ENCODE measurements around the gene FGF3. TPM values are rescaled to one million over a fixed set of nuclear protein-coding genes. Genes with fewer than 3 reads are reported as not detected.

FGF3 gene
- polyA plus RNA-seq, 1 donor (not counting 4 experiments of a cell fraction or from before 2014, with no cell fraction given), result not detected

DNA sequence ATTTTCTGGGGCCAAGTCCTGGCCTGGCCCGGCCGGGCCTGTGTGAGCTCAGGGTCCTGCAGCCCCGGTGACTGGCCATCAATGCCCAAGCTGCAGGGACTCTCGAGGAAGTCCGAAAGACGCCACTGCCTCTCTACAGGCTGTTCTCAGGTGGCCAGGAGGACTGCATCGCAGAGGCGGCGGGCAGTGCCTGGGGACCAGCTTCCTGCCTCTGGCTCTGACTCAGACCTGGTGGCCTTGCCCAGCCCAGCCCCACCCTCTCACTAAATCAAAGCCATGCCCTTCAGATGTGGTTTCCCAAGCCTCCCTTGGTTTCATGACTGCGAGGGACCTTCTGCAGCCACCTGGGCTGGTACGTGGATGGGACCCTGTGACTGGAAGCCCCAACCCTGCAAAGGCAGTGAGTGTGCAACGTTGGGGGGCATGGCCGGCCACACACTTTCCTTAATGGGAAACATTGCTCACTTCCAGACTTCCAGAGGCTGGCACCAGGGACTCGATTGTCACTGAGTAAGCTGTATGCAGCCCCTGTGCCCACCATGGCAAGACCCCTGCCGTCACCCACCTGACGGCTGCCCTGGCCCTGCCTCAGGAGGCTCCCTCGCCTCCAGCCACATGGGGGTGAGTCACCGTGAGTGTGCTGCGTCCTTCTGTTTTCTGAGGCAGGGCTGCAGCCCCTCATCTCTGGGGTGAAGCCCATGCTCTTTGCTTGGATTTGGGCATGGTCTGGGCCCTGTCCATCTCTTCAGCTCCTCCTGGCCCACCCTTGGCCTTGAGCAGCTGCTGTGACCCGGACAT is 6.0 kb upstream of the FGF3 start:
- H3K27me3 ChIP-seq (ENCODE audit: control insufficient read depth, extremely low read depth, insufficient read depth, low read length), result peaks cover 37% of the 10 kb centered on the region
- dilution Hi-C loops (cut with MboI; ENCODE audit: extremely low pct_ligation_motif_present, low sequenced_read_pairs), result no loop called here
- H2AFZ ChIP-seq (ENCODE audit: control insufficient read depth, low read length), result no peak overlapping the region
- H4K20me1 ChIP-seq (ENCODE audit: control insufficient read depth, extremely low read depth, insufficient read depth, low read length), result no peaks in the 10 kb centered on the region
- TF ChIP-seq EZH2 (IDR thresholded peaks at IDR 0.05; ENCODE audit: low read length) (no peak), CTCF (optimal IDR thresholded peaks at IDR 0.05 in 1 of 3, IDR thresholded peaks at IDR 0.05 in 1 of 3, conservative IDR thresholded peaks at IDR 0.05 in 1 of 3; ENCODE audit: extremely low read depth in 1 of 3, insufficient read depth in 2 of 3, low read length in 3 of 3) (no peak)
- H3K9me1 ChIP-seq (ENCODE audit: control insufficient read depth, extremely low read depth, insufficient read depth, low read length), result no peaks in the 10 kb centered on the region
- no peaks in the 10 kb centered on the region for H3K9me3 ChIP-seq (ENCODE audit: control insufficient read depth, low read depth, low read length)
- no peak overlapping the region for H3K4me3 ChIP-seq (ENCODE audit: control insufficient read depth in 2 of 3, extremely low read depth in 1 of 3, insufficient read depth in 2 of 3, low read depth in 1 of 3, low read length in 3 of 3)
- no peak for FAIRE-seq
- no peak overlapping the region for H3K27ac ChIP-seq (ENCODE audit: control insufficient read depth, insufficient read depth, low read length)
- H3K9ac ChIP-seq (ENCODE audit: control insufficient read depth, extremely low read depth, insufficient read depth, low read length), result no peak overlapping the region
- no peak for DNase-seq (ENCODE audit: low read depth, low spot score)
- no peaks in the 10 kb centered on the region for H3K79me2 ChIP-seq (ENCODE audit: control insufficient read depth, insufficient read depth, low read length)
- no peak overlapping the region for H3K4me2 ChIP-seq (ENCODE audit: control insufficient read depth, extremely low read depth, insufficient read depth, low read depth, low read length)
- H3K36me3 ChIP-seq (ENCODE audit: control insufficient read depth in 2 of 2, extremely low read depth in 1 of 2, insufficient read depth in 2 of 2, low read length in 2 of 2), result no peaks in the 10 kb centered on the region
- H3K4me1 ChIP-seq (ENCODE audit: control insufficient read depth, extremely low read depth, insufficient read depth, low read length), result no peaks in the 10 kb centered on the region

GRCh38 chr11:69823641-69824265 is 4.5 kb upstream of the FGF3 start:
- Histone ChIP-seq H2AFZ (ENCODE audit: control insufficient read depth, low read length) (no peak overlapping the region), H3K9me3 (ENCODE audit: control insufficient read depth, low read depth, low read length) (no peaks in the 10 kb centered on the region), H4K20me1 (ENCODE audit: control insufficient read depth, extremely low read depth, insufficient read depth, low read length) (no peaks in the 10 kb centered on the region), H3K79me2 (ENCODE audit: control insufficient read depth, insufficient read depth, low read length) (no peaks in the 10 kb centered on the region), H3K4me3 (ENCODE audit: control insufficient read depth in 2 of 3, extremely low read depth in 1 of 3, insufficient read depth in 2 of 3, low read depth in 1 of 3, low read length in 3 of 3) (no peak overlapping the region), H3K27me3 (ENCODE audit: control insufficient read depth, extremely low read depth, insufficient read depth, low read length) (peaks cover 49% of the 10 kb centered on the region), H3K27ac (ENCODE audit: control insufficient read depth, insufficient read depth, low read length) (no peak overlapping the region), H3K9ac (ENCODE audit: control insufficient read depth, extremely low read depth, insufficient read depth, low read length) (no peak overlapping the region), H3K36me3 (ENCODE audit: control insufficient read depth in 2 of 2, extremely low read depth in 1 of 2, insufficient read depth in 2 of 2, low read length in 2 of 2) (no peaks in the 10 kb centered on the region), H3K4me2 (ENCODE audit: control insufficient read depth, extremely low read depth, insufficient read depth, low read depth, low read length) (no peak overlapping the region), H3K4me1 (ENCODE audit: control insufficient read depth, extremely low read depth, insufficient read depth, low read length) (no peaks in the 10 kb centered on the region), H3K9me1 (ENCODE audit: control insufficient read depth, extremely low read depth, insufficient read depth, low read length) (no peaks in the 10 kb centered on the region)
- FAIRE-seq, result no peak
- DNase-seq (ENCODE audit: low read depth, low spot score), result no peak
- TF ChIP-seq CTCF (optimal IDR thresholded peaks at IDR 0.05 in 1 of 3, IDR thresholded peaks at IDR 0.05 in 1 of 3, conservative IDR thresholded peaks at IDR 0.05 in 1 of 3; ENCODE audit: extremely low read depth in 1 of 3, insufficient read depth in 2 of 3, low read length in 3 of 3) (no peak), EZH2 (IDR thresholded peaks at IDR 0.05; ENCODE audit: low read length) (no peak)
- dilution Hi-C loops (cut with MboI; ENCODE audit: extremely low pct_ligation_motif_present, low sequenced_read_pairs), result no loop called here
